HG03060 (cell line): ENCODE results near the gene SLC26A2.
"Not testable (repeated sequence)": the region's sequence is repeated elsewhere in the genome, so short reads cannot be mapped to it uniquely, and the experiment has no call there.

Experiments used
- ATAC-seq: cut with Tn5 transposase; IDR thresholded peaks from one replicate; pipeline ENCODE4 v1.9.1; 2021; ENCODE audit warnings: low read depth, moderate number of reproducible peaks; ENCODE audit not compliant: unreplicated experiment

SLC26A2 gene

DNA sequence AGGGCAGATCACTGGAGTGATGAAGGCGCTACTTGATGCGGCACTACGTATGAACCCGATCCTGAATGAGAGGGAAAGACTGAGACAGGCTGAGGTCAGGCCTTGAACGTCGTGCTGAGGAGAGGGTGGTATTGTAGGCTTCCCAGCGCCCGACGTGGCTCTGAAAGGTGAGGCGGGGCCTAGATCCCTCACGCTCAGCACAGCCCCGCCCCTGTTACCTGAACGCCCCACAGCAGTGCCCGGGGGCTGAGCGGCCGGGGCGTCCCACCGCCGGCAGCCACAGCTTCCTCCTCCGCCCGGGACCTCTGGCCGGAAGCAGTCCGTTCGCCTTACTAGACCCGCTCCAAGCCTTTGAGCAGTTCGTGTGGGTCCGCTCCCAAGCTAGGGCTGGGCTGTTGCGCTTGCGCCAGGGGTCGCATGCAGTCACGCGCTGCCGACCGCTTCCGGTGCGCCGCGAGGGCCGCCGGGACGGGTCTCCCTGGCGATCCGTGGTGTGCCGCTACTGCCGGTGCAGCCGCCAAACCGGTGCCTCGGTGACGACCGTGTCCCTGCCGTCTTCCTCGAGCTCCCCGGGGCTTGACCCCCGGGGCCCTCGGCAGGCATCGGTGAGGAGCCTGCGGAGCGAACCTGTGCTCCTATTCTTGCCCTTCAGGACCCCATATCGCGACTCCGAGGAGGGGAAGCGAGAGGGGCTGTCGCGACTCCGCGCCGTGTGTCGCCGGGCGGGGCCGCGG, 39.9 kb downstream of the SLC26A2 start, which contains the start of the genes HMGXB3 and TIGD6:
Gene HMGXB3 (plus strand): TSS at position 484 of the 734 bp plus-strand sequence. CDS start 4,114 bp downstream, outside the sequence.
Gene TIGD6 (minus strand): TSS at position 399 of the 734 bp plus-strand sequence. CDS start 4,306 bp downstream, outside the sequence.
- peak; percentile 59 for ATAC-seq

DNA sequence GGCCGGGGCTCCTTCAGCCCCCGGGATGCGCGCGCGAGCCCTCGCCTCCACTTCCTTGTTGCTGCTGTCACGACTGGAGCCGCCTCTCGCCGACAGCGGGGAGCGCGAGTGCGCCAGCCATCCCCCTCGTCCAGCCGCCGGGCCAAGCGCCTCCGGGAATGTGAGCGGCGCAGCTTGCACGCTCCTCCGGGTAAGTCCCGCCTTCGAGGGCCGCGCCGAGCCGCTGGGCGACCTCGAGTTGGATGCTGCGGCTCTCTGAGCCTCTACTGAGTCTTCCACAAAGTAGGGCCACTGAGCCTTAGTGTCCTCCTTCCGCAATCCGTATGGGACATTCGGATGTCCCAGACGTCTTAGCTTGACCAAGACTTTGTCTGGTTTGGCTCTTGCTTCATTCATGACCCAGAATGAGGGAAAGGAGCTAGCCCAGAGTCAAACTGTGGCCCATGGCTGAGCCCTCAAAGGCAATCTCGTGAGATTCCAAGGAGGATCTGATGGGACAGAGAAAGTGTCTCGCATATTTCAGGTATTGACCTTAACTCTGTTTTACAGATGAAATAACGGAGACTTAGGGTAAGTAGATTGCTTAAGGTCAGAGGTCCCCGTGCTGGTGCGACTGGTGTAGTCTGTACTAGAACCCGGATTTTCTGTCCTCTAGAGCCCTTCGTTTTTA, 40.6 kb downstream of the SLC26A2 start:
- ATAC-seq, result no peak

DNA sequence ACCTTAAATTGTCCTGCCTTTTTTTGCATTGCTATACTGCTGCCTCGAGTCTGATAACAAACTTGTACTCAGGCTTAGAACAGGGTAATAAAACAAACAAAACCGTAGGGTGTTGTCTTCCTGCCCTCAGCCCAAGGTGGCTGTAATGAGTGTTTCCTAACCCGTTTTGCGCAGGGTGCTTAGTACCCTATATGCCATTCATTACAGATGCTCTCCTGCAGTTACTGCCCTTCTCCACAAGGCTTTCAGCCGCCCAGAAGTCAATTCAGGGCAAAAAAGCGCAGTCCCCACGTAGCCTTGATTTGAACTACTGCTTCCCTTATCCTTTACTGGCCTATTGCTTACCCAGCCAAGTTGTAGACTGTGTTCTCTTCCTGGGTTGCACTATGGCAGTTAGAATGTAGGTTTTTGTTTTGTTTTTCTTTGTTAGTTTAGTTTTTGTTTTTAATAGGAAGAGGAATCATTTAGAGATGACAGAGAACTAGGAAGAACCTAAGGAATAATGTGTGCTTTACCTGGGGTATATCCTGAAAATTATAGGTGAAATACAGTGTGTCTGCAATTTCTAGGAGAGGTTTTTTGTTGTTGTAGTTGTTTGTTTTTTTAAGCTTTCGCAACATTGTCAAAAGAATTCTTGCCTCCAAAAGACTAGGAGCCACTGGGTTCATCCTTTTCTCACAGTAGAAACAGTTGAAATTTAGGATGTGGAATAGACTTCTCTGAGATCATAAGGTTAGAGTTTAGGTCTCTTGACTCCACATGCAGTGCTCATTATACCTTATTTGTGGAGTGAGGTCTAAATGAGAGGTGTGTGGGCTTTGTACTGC, 41.3 kb downstream of the SLC26A2 start:
- ATAC-seq, result peak; percentile 48

DNA sequence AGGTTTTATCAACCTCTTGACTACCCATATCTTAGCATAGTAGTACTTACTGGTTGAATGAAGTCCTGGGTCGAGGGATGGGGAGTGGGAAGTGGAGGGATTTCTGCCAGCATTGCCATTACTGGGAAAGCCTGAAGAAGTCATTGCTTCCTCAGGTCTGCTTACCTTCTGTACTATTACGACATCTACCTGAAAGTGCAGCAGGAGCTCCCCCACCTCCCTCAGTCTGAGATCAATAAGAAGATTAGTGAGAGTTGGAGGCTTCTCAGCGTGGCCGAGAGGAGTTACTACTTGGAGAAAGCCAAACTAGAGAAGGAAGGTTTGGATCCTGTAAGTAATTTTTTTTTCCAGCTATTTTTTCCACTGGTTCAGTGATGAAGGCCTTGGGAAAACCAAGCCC, 45.8 kb downstream of the SLC26A2 start:
- ATAC-seq, result no peak

DNA sequence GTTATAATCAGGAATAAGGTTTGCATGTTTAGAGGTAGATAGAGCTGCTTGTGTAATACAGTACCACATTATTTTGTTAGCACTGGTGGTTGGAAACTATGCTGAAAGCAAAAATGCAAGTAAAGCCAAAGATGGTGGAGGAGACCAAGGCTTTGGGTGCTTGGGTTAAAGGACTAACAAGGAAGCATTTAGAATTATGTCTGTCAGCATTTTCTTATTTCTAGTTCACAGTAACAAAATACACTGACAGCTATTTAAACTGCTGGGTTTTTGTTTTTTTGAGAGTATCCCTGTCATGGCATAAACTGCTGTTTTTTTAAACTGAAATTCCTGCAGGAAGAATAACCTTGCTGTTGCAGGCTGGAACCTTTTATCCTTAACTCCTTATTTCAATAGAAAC, 46.5 kb downstream of the SLC26A2 start:
- ATAC-seq, result no peak

DNA sequence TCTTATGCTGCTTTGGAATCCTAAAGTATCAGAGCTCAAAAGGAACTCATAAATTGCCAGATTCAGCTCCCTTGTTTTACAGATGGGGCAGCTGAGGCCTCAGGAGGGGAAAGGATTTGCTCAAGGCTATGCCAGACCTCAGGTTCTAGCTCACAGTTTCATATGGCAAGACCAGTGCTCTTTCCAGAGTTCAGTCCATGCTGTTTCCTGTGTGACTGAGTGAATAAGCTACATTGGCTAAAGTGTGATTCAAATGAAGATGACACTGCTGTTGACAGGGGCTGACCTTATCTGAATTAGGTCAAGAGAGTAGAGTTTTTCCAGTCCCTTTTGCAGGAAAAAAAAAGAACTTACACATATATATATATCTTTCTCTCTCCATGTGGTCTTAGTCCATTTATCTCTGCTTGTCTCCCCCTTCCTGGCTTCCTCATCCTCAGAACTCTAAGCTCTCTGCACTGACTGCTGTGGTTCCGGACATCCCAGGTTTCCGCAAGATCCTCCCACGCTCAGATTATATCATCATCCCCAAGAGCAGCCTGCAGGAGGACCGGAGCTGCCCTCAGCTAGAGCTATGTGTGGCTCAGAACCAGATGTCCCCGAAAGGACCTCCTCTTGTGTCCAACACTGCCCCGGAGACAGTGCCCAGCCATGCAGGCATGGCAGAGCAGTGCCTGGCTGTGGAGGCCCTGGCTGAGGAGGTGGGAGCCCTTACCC, 49.3 kb downstream of the SLC26A2 start:
- ATAC-seq, result no peak

DNA sequence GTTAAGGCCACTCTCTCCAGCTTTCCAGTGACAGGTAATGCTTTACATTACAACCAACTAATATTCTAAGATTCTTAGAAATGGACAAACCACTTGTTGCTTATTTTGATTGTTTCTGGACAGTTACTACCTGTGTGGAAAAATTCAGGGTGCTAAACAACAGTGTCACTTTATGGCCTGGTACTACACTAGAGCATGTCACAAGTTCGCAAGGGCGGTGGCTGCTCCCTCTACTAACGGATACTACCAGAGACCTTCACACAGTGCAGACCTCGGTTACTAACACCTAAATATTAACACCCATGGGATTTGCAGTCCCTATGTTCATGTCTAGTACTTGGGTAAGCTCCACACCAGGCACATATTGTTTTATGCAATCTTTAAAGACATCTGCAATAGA, 53.4 kb downstream of the SLC26A2 start:
- no peak for ATAC-seq

DNA sequence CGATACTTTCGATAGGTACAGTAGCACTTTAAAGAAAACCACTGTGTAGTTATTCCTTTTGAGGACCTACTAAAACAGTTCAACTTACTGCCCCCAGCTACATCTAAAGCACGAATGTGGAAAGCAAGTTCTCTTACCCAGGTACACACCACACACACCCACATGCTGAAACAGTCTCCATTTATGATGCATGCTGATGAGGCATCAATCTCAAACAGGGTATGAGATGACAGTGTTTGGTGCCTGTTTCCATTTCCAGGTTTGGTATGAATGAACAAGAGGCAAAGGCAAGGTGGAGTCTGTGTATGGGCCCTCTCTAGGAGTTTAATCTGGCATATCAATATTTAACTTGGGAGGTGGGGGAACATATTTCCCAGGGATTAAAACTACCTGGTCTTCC, 53.9 kb downstream of the SLC26A2 start:
- no peak for ATAC-seq

DNA sequence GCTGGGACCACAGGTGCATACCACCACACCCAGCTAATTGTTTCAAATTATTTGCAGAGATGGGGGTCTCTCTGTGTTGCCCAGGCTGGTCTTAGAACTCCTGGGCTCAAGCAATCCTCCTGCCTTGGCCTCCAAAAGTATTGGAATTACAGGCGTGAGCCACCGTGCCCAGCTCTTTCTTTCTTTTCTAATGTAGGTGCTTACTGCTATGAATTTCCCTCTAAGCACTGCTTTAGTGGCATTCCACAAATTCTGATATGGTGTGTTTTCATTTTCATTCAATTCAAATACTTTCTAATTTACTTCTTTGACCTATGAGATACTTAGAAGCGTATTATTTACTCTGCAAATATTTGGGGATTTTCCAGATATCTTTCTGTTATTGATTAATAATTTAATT, 54.9 kb downstream of the SLC26A2 start:
- no peak for ATAC-seq

DNA sequence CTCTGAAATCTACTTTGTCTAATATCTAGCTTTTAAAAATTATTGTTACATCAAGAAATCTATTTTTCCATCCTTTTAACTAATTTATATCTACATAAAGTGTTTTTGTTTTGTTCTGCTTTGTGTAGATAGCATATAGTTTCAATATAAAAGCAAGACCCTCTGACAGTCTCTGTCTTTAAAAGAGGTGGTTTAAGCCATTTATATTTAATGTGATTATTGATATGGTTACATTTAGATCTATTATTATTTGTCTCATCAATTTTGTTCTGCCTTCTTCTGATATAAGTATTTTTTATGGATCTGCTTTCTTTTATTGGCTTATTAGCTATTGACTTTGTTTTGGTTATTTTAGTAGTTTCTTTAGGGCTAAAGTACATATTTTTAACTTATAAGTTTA, 56.0 kb downstream of the SLC26A2 start:
- ATAC-seq, result no peak

DNA sequence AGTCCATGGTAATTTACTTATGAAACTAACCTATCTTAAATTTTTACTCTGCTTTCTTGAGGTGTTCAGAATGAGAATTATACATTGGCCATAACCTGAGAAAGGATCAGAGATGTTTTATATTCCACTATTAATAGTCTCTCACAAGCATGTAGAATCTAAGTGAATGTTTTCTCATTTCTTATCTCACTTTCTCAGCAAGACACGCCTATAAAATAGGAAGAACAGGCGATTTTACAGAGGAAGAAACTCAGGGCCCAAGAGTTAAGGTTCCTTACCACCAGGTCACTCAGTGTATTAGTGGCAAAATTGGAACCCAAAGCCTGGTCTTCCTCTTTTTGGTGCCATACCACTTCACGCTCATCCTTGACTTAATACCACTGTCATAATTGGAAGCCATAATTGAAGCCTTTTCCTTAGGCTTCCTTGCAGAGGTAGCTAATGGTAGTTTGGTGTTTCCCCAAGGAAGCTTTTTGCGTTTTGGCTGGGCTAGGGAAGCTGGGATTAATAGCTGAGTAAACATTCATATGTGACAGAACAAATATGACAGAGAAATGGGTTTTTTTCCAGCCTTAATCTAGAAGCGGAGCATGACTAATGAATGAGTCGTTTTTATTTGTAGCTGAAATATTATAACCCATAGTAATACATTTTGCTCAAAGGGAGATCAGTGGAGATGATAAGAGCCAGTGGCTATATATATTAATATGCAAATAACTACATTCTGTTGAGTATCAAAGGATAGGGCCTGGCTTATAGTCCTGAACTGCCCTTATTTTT, 56.9 kb downstream of the SLC26A2 start:
- ATAC-seq, result no peak

DNA sequence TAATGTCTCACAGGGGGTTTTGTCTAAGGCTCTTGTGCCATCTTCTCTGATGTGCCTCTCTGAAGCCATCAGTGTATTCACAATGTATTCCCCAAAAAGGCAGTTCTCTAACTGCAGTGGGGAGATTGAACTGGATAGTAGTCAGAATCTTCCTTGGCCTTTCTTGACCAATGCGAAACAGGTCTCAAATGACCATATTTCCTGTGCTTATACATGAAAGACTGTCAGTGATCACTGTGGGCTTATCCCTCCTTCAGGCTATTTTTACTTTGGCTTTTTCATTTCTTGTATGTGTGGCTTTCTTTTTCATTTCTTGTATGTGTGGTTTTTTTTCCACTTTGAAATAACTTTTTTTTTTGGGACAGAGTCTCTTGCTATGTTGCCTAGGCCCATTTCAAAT, 59.7 kb downstream of the SLC26A2 start:
- no peak for ATAC-seq

DNA sequence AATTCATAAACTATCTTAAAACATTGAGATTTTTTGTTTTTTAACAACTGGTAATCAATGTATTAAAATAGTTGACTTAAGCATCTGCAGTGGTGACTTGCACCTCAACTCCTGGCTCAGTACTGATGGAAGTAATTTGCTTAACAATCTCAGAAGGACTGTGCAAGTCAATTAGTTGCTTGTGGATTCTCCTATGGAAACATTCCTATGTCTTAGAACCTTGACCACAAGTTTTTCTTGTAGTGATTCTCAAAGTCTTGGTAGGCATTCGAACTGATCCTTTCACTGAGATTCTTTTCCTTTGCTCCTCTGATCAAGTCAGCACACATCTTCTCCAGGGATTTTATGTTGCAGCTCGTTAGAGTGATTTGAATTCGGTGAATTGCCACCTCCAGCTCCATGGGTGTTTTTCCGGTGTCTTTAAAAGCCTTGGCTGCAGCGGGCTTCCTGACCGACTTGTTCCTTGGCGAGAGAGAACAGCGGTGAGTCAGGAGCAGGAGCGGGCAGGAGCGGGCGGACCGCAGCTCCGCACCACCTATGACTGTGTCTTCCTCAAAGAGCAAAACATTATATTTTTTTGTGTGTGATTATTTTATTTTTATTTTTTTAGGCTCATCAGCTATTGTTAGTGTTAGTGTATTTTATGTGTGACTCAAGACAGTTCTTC, 61.1 kb downstream of the SLC26A2 start:
- ATAC-seq, result no peak

DNA sequence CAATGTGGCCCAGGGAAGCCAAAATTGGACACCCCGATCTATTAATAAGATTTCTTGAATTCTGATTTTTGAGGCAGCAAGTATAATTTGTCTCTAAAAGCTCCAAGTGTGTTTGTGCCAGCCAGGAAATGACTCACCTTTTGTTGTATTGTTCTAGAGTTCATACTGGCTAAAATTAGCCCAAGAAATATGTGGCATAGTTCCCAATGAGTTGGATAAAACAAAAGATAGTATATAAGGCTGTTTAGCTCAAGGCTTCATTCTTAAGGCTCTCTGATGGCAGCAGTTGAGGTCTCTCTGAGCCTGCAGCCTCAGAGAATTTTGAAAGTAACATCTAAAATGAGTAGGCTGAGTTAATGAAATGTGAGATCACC, 61.6 kb downstream of the SLC26A2 start:
- no peak for ATAC-seq

DNA sequence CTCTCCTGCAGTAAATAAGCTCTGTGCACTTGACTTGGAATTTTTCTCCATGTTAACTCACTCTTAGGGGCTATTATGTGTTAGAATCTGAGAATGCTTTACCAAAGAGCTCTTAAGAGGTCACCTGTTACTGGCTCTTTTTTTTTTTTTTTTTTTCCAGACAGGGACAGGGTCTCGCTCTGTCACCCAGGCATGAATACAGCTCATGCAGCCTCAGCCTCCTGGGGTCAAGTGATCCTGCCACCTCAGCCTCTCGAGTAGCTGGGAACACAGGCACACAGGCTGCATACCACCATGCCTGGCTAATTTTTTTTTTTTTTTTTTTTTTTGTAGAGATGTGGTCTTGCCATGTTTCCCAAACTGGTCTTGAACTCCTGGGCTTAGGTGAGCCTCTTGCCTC, 62.1 kb downstream of the SLC26A2 start:
- no peak for ATAC-seq

DNA sequence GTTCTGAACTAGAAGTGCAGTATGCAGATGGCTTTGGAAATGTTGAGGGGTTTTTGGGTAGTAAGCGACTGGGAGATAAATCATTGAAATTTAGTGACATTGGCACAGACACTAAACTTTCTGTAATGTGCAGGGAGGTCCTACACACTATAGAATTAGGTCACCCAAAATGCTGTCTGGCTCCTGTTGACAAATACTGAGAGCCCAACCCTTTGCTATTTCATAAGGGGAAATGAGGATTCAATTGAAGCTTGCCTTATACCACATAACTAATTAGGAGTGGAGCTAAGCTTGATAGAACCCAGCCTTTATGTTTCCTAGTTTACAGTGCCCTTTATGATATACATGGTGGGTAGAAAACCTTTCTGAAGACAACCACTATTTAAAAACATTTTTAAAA, 62.6 kb downstream of the SLC26A2 start:
- ATAC-seq, result no peak

DNA sequence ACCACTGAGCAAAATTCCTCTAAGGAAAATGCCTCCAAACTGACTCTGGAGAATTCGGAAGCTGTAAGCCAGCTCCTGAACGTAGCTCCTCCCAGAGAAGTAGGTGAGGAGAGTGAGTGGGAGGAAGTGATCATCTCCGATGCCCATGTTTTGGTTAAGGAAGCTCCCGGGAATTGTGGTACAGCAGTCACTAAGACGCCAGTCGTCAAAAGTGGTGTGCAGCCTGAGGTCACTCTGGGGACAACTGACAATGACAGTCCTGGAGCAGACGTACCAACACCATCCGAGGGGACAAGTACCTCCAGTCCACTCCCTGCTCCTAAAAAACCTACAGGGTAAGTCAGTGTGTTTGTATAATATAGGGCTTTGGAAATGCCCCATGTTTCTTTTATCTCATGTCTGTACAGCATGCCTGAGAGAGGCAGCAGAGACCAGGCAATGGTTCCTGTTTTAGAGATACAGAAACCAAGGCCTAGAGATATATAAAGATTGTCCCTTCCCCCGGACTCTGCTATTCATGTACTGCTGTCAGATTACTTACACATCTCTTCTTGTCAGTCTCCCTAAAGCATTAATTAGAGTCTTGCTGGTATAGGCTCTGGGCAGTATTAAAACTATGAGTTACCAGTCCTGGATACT, 63.9 kb downstream of the SLC26A2 start:
- no peak for ATAC-seq

DNA sequence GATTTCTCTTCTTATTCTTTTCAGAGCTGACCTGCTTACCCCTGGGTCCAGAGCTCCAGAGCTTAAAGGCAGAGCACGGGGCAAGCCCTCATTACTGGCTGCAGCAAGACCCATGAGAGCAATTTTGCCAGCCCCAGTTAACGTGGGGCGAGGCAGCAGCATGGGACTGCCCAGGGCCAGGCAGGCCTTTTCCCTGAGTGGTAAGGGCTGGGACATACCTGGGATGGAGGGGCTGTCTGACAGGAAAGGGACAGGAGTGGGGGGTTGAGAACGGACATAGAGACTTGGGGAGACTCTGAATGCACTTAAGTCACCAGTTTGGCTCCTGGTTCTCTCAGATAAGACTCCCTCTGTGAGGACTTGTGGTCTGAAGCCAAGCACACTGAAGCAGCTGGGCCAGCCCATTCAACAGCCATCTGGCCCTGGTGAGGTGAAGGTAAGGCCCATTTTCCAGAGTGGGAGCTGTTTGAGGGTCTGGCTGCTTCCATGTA, 66.2 kb downstream of the SLC26A2 start:
- no peak for ATAC-seq

DNA sequence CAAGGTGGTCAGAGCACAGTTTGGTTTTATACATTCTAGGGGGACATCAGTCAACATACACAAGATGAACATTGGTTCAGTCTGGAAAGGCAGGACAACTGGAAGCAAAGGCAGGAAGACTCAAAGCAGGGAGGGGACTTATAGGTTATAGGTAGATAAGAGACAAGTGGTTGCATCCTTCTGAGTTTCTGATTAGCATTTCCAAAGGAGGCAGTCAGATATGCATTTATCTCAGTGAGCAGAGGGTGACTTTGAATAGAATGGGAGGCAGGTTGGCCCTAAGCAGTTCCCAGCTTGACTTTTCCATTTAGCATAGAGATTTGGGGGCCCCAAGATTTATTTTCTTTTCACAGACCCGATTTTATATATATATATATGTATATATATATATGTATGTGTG, 67.5 kb downstream of the SLC26A2 start:
- not testable (repeated sequence) for ATAC-seq
